BLaER1 treated with 17β-estradiol and CSF1 and Interleukin-3, amounts not matched to agents 10 nM and 100 nM (cell line): Measurements from ENCODE around the gene TFAP2A.

ENCODE experiments used
- H3K27ac ChIP-seq, 11 experiments: shearing (Covaris generic); formaldehyde crosslinking; 2 replicates each; pipeline ENCODE4 v1.8.1; 2022
- H3K27me3 ChIP-seq, 11 experiments: shearing (Covaris generic); formaldehyde crosslinking; 2 replicates each; pipeline ENCODE4 v1.8.1; 2022
- H3K36me3 ChIP-seq, 11 experiments: shearing (Covaris generic); formaldehyde crosslinking; 2 replicates each; pipeline ENCODE4 v1.8.1; 2022
- H3K4me1 ChIP-seq, 10 experiments: shearing (Covaris generic); formaldehyde crosslinking; 2 replicates each; pipeline ENCODE4 v1.8.1; 2022
- H3K4me2 ChIP-seq, 11 experiments: shearing (Covaris generic); formaldehyde crosslinking; 2 replicates each; pipeline ENCODE4 v1.8.1; 2022
- H3K4me3 ChIP-seq, 10 experiments: shearing (Covaris generic); formaldehyde crosslinking; 2 replicates each; pipeline ENCODE4 v1.8.1; 2022
- H3K9ac ChIP-seq, 11 experiments: shearing (Covaris generic); formaldehyde crosslinking; 2 replicates each; pipeline ENCODE4 v1.8.1; 2022
- H3K9me3 ChIP-seq, 11 experiments: shearing (Covaris generic); formaldehyde crosslinking; replicated peaks in 1 of 11; 2 replicates each; pipeline ENCODE4 v1.8.1; 2022
- H4K20me1 ChIP-seq, 11 experiments: shearing (Covaris generic); formaldehyde crosslinking; 2 replicates each; pipeline ENCODE4 v1.8.1; 2022
- Cebpa-rat ChIP-seq, 11 experiments: shearing (Covaris generic); IDR thresholded peaks; 2 replicates each; pipeline ENCODE4 v1.8.1; 2022

TFAP2A gene

GRCh38 chr6:10382322-10382721 is 32.6 kb downstream of the TFAP2A start:
- H3K9ac ChIP-seq = no peak overlapping the region
- peaks cover 4 to 18% (median 8%) of the 10 kb centered on the region in 10 experiments; a peak in 18 of 20 replicates for H3K4me1 ChIP-seq
- no peak overlapping the region for H3K27ac ChIP-seq
- TF ChIP-seq Cebpa-rat (IDR thresholded peaks at IDR 0.05) = no peak
- peak overlapping the region in 1 of 11 experiments; percentile 93; a peak in 3 of 22 replicates for H3K4me2 ChIP-seq
- no peaks in the 10 kb centered on the region for H3K36me3 ChIP-seq
- peaks cover 0 to 48% (median 17%) of the 10 kb centered on the region in 11 experiments; a peak in 14 of 22 replicates for H4K20me1 ChIP-seq
- peaks cover 73 to 74% (median 74%) of the 10 kb centered on the region in 11 experiments for H3K27me3 ChIP-seq
- H3K4me3 ChIP-seq = no peak overlapping the region
- peaks cover 4 to 28% (median 17%) of the 10 kb centered on the region in 11 experiments; a peak in 19 of 22 replicates for H3K9me3 ChIP-seq

- H4K20me1 ChIP-seq = peaks cover 0 to 48% (median 17%) of the 10 kb centered on the region in 11 experiments; a peak in 14 of 22 replicates
- TF ChIP-seq Cebpa-rat (IDR thresholded peaks at IDR 0.05) = no peak
- H3K4me1 ChIP-seq = peaks cover 4 to 18% (median 8%) of the 10 kb centered on the region in 10 experiments; a peak in 18 of 20 replicates
- H3K9ac ChIP-seq = no peak overlapping the region
- peaks cover 68 to 69% (median 69%) of the 10 kb centered on the region in 11 experiments for H3K27me3 ChIP-seq
- H3K4me2 ChIP-seq = no peak overlapping the region
- no peak overlapping the region for H3K4me3 ChIP-seq
- no peak overlapping the region for H3K27ac ChIP-seq
- H3K36me3 ChIP-seq = no peaks in the 10 kb centered on the region
- peaks cover 4 to 28% (median 17%) of the 10 kb centered on the region in 11 experiments; a peak in 19 of 22 replicates for H3K9me3 ChIP-seq
Observed at GRCh38 chr6:10381830-10382208, 33.1 kb downstream of the TFAP2A start.

- H3K27ac ChIP-seq = no peak overlapping the region
- TF ChIP-seq Cebpa-rat (IDR thresholded peaks at IDR 0.05) = no peak
- H3K27me3 ChIP-seq = peaks cover 62 to 64% (median 63%) of the 10 kb centered on the region in 11 experiments
Observed at GRCh38 chr6:10381133-10381829, 33.6 kb downstream of the TFAP2A start.

GRCh38 chr6:10375391-10375969 is 39.4 kb downstream of the TFAP2A start:
- no peaks in the 10 kb centered on the region for H4K20me1 ChIP-seq
- no peak overlapping the region for H3K4me3 ChIP-seq
- no peak overlapping the region for H3K27ac ChIP-seq
- peaks cover 4 to 6% (median 5%) of the 10 kb centered on the region in 11 experiments for H3K27me3 ChIP-seq
- H3K9me3 ChIP-seq = no peaks in the 10 kb centered on the region
- H3K36me3 ChIP-seq = no peaks in the 10 kb centered on the region
- no peak overlapping the region for H3K4me2 ChIP-seq
- H3K9ac ChIP-seq = no peak overlapping the region
- H3K4me1 ChIP-seq = no peaks in the 10 kb centered on the region
- TF ChIP-seq Cebpa-rat (IDR thresholded peaks at IDR 0.05) = no peak

More at GRCh38 chr6:10381133-10381829, 33.6 kb downstream of the TFAP2A start:
- H4K20me1 ChIP-seq = peaks cover 0 to 45% (median 17%) of the 10 kb centered on the region in 11 experiments; a peak in 14 of 22 replicates
- no peak overlapping the region for H3K9ac ChIP-seq
- H3K4me3 ChIP-seq = no peak overlapping the region
- no peak overlapping the region for H3K4me2 ChIP-seq
- peaks cover 4 to 27% (median 17%) of the 10 kb centered on the region in 11 experiments; a peak in 19 of 22 replicates for H3K9me3 ChIP-seq
- H3K36me3 ChIP-seq = no peaks in the 10 kb centered on the region
- peaks cover 4 to 18% (median 8%) of the 10 kb centered on the region in 10 experiments; a peak in 18 of 20 replicates for H3K4me1 ChIP-seq

- no peaks in the 10 kb centered on the region for H4K20me1 ChIP-seq
- TF ChIP-seq Cebpa-rat (IDR thresholded peaks at IDR 0.05) = no peak
- H3K9ac ChIP-seq = no peak overlapping the region
- no peak overlapping the region for H3K27ac ChIP-seq
- no peaks in the 10 kb centered on the region for H3K4me1 ChIP-seq
- no peaks in the 10 kb centered on the region for H3K9me3 ChIP-seq
- no peak overlapping the region for H3K4me2 ChIP-seq
- H3K27me3 ChIP-seq = no peaks in the 10 kb centered on the region
- no peak overlapping the region for H3K4me3 ChIP-seq
- H3K36me3 ChIP-seq = no peaks in the 10 kb centered on the region
Observed at GRCh38 chr6:10373642-10374359, 41.1 kb downstream of the TFAP2A start.

GRCh38 chr6:10369896-10370295 is 45.0 kb downstream of the TFAP2A start:
- Histone ChIP-seq H3K36me3 (no peaks in the 10 kb centered on the region), H3K4me3 (no peak overlapping the region), H3K9me3 (peaks cover 4 to 12% (median 8%) of the 10 kb centered on the region in 11 experiments; a peak in 20 of 22 replicates), H3K27me3 (no peaks in the 10 kb centered on the region), H3K27ac (no peak overlapping the region), H3K4me2 (no peak overlapping the region), H4K20me1 (no peaks in the 10 kb centered on the region), H3K4me1 (no peaks in the 10 kb centered on the region), H3K9ac (no peak overlapping the region)
- no peak for TF ChIP-seq Cebpa-rat (IDR thresholded peaks at IDR 0.05)

GRCh38 chr6:10368861-10369260 is 46.0 kb downstream of the TFAP2A start:
- Histone ChIP-seq H4K20me1 (no peaks in the 10 kb centered on the region), H3K9ac (no peak overlapping the region), H3K9me3 (peaks cover 14 to 23% (median 18%) of the 10 kb centered on the region in 11 experiments), H3K27ac (no peak overlapping the region), H3K4me1 (no peaks in the 10 kb centered on the region), H3K27me3 (no peaks in the 10 kb centered on the region), H3K36me3 (no peaks in the 10 kb centered on the region), H3K4me2 (no peak overlapping the region), H3K4me3 (no peak overlapping the region)
- no peak for TF ChIP-seq Cebpa-rat (IDR thresholded peaks at IDR 0.05)

- no peaks in the 10 kb centered on the region for H3K4me1 ChIP-seq
- no peak for TF ChIP-seq Cebpa-rat (IDR thresholded peaks at IDR 0.05)
- no peak overlapping the region for H3K4me2 ChIP-seq
- no peaks in the 10 kb centered on the region for H4K20me1 ChIP-seq
- no peak overlapping the region for H3K4me3 ChIP-seq
- peaks cover 20 to 35% (median 24%) of the 10 kb centered on the region in 11 experiments for H3K9me3 ChIP-seq
- no peaks in the 10 kb centered on the region for H3K27me3 ChIP-seq
- no peak overlapping the region for H3K27ac ChIP-seq
- no peak overlapping the region for H3K9ac ChIP-seq
- H3K36me3 ChIP-seq = no peaks in the 10 kb centered on the region
Observed at GRCh38 chr6:10363911-10364310, 51.0 kb downstream of the TFAP2A start.

- no peak overlapping the region for H3K4me2 ChIP-seq
- no peak overlapping the region for H3K27ac ChIP-seq
- H4K20me1 ChIP-seq = no peaks in the 10 kb centered on the region
- H3K36me3 ChIP-seq = no peaks in the 10 kb centered on the region
- no peaks in the 10 kb centered on the region for H3K27me3 ChIP-seq
- H3K4me3 ChIP-seq = no peak overlapping the region
- H3K4me1 ChIP-seq = no peaks in the 10 kb centered on the region
- TF ChIP-seq Cebpa-rat (IDR thresholded peaks at IDR 0.05) = no peak
- no peak overlapping the region for H3K9ac ChIP-seq
- H3K9me3 ChIP-seq = peaks cover 20 to 35% (median 24%) of the 10 kb centered on the region in 11 experiments
Observed at GRCh38 chr6:10362300-10362699, 52.6 kb downstream of the TFAP2A start.
